ENCODE data around the gene PRAMEF13. TPM values are rescaled to one million over a fixed set of nuclear protein-coding genes. Genes with fewer than 3 reads are reported as not detected.

Gene PRAMEF13
- not detected in 2 replicates for total RNA-seq

GRCh38 chr1:13201309-13201708, at the start of gene PRAMEF13:
Gene PRAMEF13 (minus strand): TSS chr1:13201409. CDS start chr1:13199589, 1,820 bp downstream.

GRCh38 chr1:13225675-13226204, 24.5 kb upstream of the PRAMEF13 start, which contains the start of gene PRAMEF18:
Gene PRAMEF18 (minus strand): TSS chr1:13226154. CDS start chr1:13226106, 48 bp downstream.

GRCh38 chr1:13171548-13171947, 29.7 kb downstream of the PRAMEF13 start, which contains the start of gene PRAMEF9:
Gene PRAMEF9 (plus strand): TSS chr1:13171848. CDS start chr1:13175281, 3,433 bp downstream.

GRCh38 chr1:13165531-13165930, 35.7 kb downstream of the PRAMEF13 start, which contains the start of gene HNRNPCL4:
Gene HNRNPCL4 (minus strand): TSS chr1:13165631. CDS start chr1:13165467, 164 bp downstream.

GRCh38 chr1:13155909-13156308, 45.3 kb downstream of the PRAMEF13 start, which contains the start of gene PRAMEF26:
Gene PRAMEF26 (minus strand): TSS chr1:13156009. CDS start chr1:13153095, 2,914 bp downstream.

Other genes starting within 250 kb of the PRAMEF13 start
- not detected in 2 replicates for gene PRAMEF27, start 144.8 kb downstream of the PRAMEF13 start, total RNA-seq
- not detected in 2 replicates for gene HNRNPCL3, start 140.6 kb downstream of the PRAMEF13 start, total RNA-seq
- gene PRAMEF25, start 130.6 kb downstream of the PRAMEF13 start, total RNA-seq: not detected in 2 replicates
- gene HNRNPCL2, start 84.6 kb downstream of the PRAMEF13 start, total RNA-seq: not detected in 2 replicates
- not detected in 2 replicates for gene PRAMEF26, start 45.4 kb downstream of the PRAMEF13 start, total RNA-seq
- not detected in 2 replicates for gene HNRNPCL4, start 35.8 kb downstream of the PRAMEF13 start, total RNA-seq
- not detected in 2 replicates for gene PRAMEF9, start 29.6 kb downstream of the PRAMEF13 start, total RNA-seq
- not detected in 2 replicates for gene PRAMEF18, start 24.7 kb upstream of the PRAMEF13 start, total RNA-seq
- not detected in 2 replicates for gene PRAMEF5, start 52.8 kb upstream of the PRAMEF13 start, total RNA-seq
- not detected in 2 replicates for gene PRAMEF8, start 83.7 kb upstream of the PRAMEF13 start, total RNA-seq
- gene PRAMEF33, start 102.1 kb upstream of the PRAMEF13 start, total RNA-seq: not detected in 2 replicates
- not detected in 2 replicates for gene PRAMEF15, start 114.2 kb upstream of the PRAMEF13 start, total RNA-seq
- not detected in 2 replicates for gene PRAMEF14, start 145.7 kb upstream of the PRAMEF13 start, total RNA-seq
- not detected in 2 replicates for gene PRAMEF19, start 170.5 kb upstream of the PRAMEF13 start, total RNA-seq
- gene PRAMEF17, start 188.2 kb upstream of the PRAMEF13 start, total RNA-seq: not detected in 2 replicates
- gene PRAMEF20, start 209.0 kb upstream of the PRAMEF13 start, total RNA-seq: not detected in 2 replicates